GM18526 (cell line): Measurements from ENCODE around the gene AHI1.

Source experiments
- POLR2A ChIP-seq: IDR thresholded peaks from 3 replicates; pipeline ENCODE4 v1.6.1; 2011; ENCODE audit not compliant: insufficient read length; ENCODE audit errors: extremely low read depth

Gene AHI1

GRCh38 chr6:135522965-135523692, 25.6 kb upstream of the AHI1 start:
- no peak for TF ChIP-seq POLR2A

- no peak for TF ChIP-seq POLR2A
These were observed 23.9 kb upstream of the AHI1 start for GRCh38 chr6:135521431-135521830.

GRCh38 chr6:135520781-135521180, 23.2 kb upstream of the AHI1 start:
- no peak for TF ChIP-seq POLR2A

- no peak for TF ChIP-seq POLR2A
These were observed 21.8 kb upstream of the AHI1 start for GRCh38 chr6:135519348-135519747.

- no peak for TF ChIP-seq POLR2A
These were observed 20.0 kb upstream of the AHI1 start for GRCh38 chr6:135517527-135517926.

- TF ChIP-seq POLR2A, result no peak
These were observed 17.2 kb upstream of the AHI1 start for GRCh38 chr6:135514706-135515105.

- no peak for TF ChIP-seq POLR2A
These were observed 8.9 kb upstream of the AHI1 start for GRCh38 chr6:135506270-135506997.

- TF ChIP-seq POLR2A, result no peak
These were observed 8.1 kb upstream of the AHI1 start for GRCh38 chr6:135505648-135506047.

GRCh38 chr6:135505222-135505621, 7.7 kb upstream of the AHI1 start:
- TF ChIP-seq POLR2A, result no peak

- TF ChIP-seq POLR2A, result no peak
These were observed 7.2 kb upstream of the AHI1 start for GRCh38 chr6:135504734-135505133.

GRCh38 chr6:135503703-135504475, 6.3 kb upstream of the AHI1 start:
- TF ChIP-seq POLR2A, result no peak

- TF ChIP-seq POLR2A, result no peak
These were observed 2.2 kb upstream of the AHI1 start for GRCh38 chr6:135499441-135500340.

GRCh38 chr6:135498185-135498841, 773 bp upstream of the AHI1 start:
- TF ChIP-seq POLR2A, result no peak

GRCh38 chr6:135496800-135497411, 634 bp downstream of the AHI1 start:
- no peak for TF ChIP-seq POLR2A
